ENCODE data around the gene RASA1.

Gene RASA1

DNA sequence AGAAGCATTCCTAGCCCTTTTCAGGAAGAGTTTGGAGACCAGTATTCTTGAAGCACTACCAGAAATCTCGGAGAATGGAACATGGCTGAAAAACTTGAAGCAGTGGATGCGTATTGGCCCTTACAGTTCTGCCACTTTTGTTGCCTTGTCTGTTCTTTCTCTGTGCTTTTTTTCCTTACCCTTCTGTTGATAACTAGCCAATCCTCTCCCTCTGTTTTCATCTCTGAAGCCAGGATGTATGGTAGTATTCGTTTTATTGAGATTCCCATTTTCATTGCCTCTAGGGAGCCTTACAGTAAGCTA is 145.6 kb downstream of the RASA1 start:
- TF ChIP-seq, protein P1, sequence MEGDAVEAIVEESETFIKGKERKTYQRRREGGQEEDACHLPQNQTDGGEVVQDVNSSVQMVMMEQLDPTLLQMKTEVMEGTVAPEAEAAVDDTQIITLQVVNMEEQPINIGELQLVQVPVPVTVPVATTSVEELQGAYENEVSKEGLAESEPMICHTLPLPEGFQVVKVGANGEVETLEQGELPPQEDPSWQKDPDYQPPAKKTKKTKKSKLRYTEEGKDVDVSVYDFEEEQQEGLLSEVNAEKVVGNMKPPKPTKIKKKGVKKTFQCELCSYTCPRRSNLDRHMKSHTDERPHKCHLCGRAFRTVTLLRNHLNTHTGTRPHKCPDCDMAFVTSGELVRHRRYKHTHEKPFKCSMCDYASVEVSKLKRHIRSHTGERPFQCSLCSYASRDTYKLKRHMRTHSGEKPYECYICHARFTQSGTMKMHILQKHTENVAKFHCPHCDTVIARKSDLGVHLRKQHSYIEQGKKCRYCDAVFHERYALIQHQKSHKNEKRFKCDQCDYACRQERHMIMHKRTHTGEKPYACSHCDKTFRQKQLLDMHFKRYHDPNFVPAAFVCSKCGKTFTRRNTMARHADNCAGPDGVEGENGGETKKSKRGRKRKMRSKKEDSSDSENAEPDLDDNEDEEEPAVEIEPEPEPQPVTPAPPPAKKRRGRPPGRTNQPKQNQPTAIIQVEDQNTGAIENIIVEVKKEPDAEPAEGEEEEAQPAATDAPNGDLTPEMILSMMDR (conservative IDR thresholded peaks at IDR 0.05; ENCODE audit: low read depth, low read length): no peak
- peak; percentile 37 for DNase-seq (ENCODE audit: low read depth)
- H3K4me3 ChIP-seq (ENCODE audit: low read depth, low read length): peak overlapping the region; percentile 89

DNA sequence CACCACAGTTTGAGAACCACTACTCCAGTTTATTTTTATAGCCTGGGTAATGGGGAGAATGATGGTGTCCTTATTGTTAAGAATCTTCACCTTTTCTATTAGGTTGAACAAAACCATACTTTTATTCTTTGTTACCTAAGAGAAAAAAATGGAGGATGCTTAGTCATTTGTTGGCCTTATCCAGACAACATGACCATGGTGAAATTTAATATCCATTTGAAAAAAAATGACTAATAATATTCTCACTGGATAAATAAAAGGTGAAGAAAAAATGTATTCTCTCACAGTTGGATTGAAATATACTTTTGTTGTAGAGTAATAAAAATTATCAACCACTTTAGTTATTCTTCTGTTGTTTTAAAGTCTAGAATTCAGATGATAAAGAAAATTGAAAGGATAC is 150.8 kb downstream of the RASA1 start:
- no peak overlapping the region for H3K4me3 ChIP-seq (ENCODE audit: low read depth, low read length)
- TF ChIP-seq, protein P1 (conservative IDR thresholded peaks at IDR 0.05; ENCODE audit: low read depth, low read length): no peak
- no peak for DNase-seq (ENCODE audit: low read depth)

DNA sequence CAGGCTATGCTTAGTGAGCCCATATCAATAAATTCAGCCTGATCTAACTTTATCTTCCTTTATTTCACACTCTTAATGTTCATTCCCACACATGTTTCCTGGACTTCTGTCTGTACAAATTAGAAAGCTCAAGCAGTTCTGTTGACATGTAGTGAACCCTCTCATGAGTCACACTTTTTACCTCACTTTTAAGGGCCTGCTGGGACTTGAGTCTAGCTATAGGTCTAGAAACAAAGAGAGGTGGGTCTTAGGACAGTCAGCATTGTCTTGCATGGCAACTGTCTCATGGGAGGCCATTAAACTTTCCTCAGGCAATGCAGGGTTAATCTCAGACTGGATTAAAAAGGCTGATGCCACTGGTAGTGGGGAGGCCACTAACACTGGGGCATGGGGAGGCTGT is 153.6 kb downstream of the RASA1 start:
- H3K4me3 ChIP-seq (ENCODE audit: low read depth, low read length): no peak overlapping the region
- DNase-seq (ENCODE audit: low read depth): no peak
- TF ChIP-seq, protein P1 (conservative IDR thresholded peaks at IDR 0.05; ENCODE audit: low read depth, low read length): no peak

DNA sequence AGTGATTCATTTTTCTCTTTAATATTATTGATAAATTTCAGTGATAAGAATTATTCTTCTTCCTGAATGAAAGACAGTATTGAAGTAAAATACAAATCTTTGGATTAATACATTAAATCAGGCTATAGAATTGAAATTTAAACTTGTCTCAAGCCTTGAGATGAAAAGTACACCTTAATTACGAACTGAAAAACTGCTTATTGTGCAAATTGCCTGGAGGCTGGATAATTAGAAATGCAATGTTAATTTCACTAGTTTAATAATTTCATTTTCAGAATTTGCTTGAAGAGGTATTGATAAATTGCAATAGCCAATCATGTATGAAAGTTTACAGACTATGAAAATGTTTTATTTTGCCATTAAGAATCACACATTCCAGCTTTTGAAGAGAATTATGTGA is 156.1 kb downstream of the RASA1 start:
- no peak for DNase-seq (ENCODE audit: low read depth)
- H3K4me3 ChIP-seq (ENCODE audit: low read depth, low read length): no peak overlapping the region
- TF ChIP-seq, protein P1 (conservative IDR thresholded peaks at IDR 0.05; ENCODE audit: low read depth, low read length): no peak

DNA sequence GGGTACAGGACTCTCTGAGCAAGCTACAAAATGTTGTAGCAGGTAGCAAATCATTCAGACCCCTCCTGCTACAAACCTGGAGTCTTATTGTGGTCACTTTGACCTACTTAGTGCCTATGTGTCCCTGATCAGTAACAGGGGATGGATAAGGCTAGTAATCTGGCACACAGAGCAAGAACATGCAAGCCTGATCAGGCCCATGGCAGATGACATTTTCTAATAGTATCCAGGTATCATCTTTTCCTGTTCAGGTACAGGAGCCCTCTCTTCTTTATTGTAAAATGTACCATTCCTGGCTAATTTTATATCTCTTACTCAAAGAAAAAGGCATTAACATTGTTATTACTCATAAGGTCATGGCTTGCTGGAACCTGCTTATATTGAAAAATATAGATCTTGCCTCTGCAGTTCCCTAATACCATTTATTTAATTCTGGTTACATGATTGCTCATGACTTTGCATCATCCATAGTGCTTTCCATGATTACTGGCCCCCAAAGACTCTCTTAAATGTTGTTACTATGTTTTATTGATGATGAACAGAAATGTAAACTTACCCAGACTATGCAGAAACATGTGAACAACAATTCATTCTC is 163.3 kb downstream of the RASA1 start:
- TF ChIP-seq, protein P1 (conservative IDR thresholded peaks at IDR 0.05; ENCODE audit: low read depth, low read length): no peak
- no peak for DNase-seq (ENCODE audit: low read depth)
- no peak overlapping the region for H3K4me3 ChIP-seq (ENCODE audit: low read depth, low read length)

DNA sequence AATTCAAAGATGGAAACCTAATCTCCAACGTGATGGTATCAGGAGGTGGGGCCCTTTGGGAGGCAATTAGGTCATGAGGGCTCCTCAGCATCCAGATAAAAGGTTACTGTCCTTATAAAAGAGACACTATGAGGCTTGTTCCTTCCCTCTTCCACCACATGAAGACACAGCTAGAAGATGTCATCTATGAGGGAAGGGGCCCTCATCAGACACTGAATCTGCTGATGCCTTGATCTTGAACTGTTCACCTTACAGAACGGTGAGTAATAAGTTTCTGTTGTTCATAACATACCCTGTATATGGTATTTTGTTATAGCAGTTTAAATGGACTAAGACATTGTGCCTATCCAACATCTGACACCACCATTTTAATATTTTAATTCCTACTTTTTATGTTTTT is 164.8 kb downstream of the RASA1 start:
- no peak overlapping the region for H3K4me3 ChIP-seq (ENCODE audit: low read depth, low read length)
- DNase-seq (ENCODE audit: low read depth): no peak

DNA sequence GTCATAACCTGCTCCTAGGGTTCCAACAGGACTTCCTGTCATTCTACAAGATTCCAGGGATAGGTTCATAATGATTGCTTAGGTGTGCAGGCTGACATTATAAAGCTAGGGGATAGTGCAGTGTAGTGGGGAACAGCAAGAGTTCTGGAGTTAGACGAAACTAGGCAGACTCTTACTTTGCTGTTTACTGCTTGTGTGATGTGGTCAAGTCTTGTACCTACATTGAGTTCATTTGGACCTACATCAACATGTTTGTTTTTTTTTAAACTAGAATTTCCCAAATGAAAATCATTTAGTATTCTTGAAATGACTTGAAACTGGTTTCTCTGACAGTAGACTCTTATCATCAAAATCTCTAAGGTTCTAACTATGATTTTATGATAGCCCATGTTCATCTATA is 166.3 kb downstream of the RASA1 start:
- no peak for DNase-seq (ENCODE audit: low read depth)
- H3K4me3 ChIP-seq (ENCODE audit: low read depth, low read length): no peak overlapping the region
- TF ChIP-seq, protein P1 (conservative IDR thresholded peaks at IDR 0.05; ENCODE audit: low read depth, low read length): no peak

More for the DNA sequence above, 164.8 kb downstream of the RASA1 start:
- TF ChIP-seq, protein P1 (conservative IDR thresholded peaks at IDR 0.05; ENCODE audit: low read depth, low read length): no peak

All from choroid plexus epithelial cell (primary cell).